NCI-H1048 (cell line): ENCODE measurements around the gene NGEF.
"Not testable (repeated sequence)": the region's sequence is repeated elsewhere in the genome, so short reads cannot be mapped to it uniquely, and the experiment has no call there.

Experiments
- DNase-seq: peaks from one replicate; lab custom pipeline; 2025; lab: John Stamatoyannopoulos, UW

NGEF gene

GRCh38 chr2:232870766-232871371, 142.2 kb downstream of the NGEF start:
- DNase-seq = no peak

GRCh38 chr2:232870018-232870765, 142.9 kb downstream of the NGEF start, which contains the start of gene SNORC:
SNORC (plus strand) TSS chr2:232870264; CDS start chr2:232870342, 78 bp downstream.
- DNase-seq = no peak

- no peak for DNase-seq
These were observed 143.7 kb downstream of the NGEF start for GRCh38 chr2:232869138-232870017.

- no peak for DNase-seq
These were observed 147.0 kb downstream of the NGEF start for GRCh38 chr2:232866104-232866503.

GRCh38 chr2:232865165-232865564, 147.9 kb downstream of the NGEF start:
- no peak for DNase-seq

- DNase-seq = no peak
These were observed 149.1 kb downstream of the NGEF start for GRCh38 chr2:232863996-232864395.

GRCh38 chr2:232861353-232861752, 151.7 kb downstream of the NGEF start:
- no peak for DNase-seq

GRCh38 chr2:232860593-232861241, 152.3 kb downstream of the NGEF start:
- DNase-seq = no peak

- DNase-seq = no peak
These were observed 153.6 kb downstream of the NGEF start for GRCh38 chr2:232859385-232859916.

GRCh38 chr2:232857158-232857563, 155.9 kb downstream of the NGEF start:
- DNase-seq = no peak

- no peak for DNase-seq
These were observed 159.0 kb downstream of the NGEF start for GRCh38 chr2:232854082-232854481.

- DNase-seq = no peak
These were observed 160.4 kb downstream of the NGEF start for GRCh38 chr2:232852676-232853075.

GRCh38 chr2:232852081-232852480, 161.0 kb downstream of the NGEF start:
- DNase-seq = not testable (repeated sequence)

- DNase-seq = no peak
These were observed 163.0 kb downstream of the NGEF start for GRCh38 chr2:232850039-232850438.

GRCh38 chr2:232846055-232846454, 167.0 kb downstream of the NGEF start:
- DNase-seq = no peak

GRCh38 chr2:232843834-232844233, 169.2 kb downstream of the NGEF start:
- no peak for DNase-seq

- DNase-seq = no peak
These were observed 170.4 kb downstream of the NGEF start for GRCh38 chr2:232842689-232843088.

GRCh38 chr2:232839411-232840079, 173.5 kb downstream of the NGEF start:
- no peak for DNase-seq

- DNase-seq = no peak
These were observed 174.6 kb downstream of the NGEF start for GRCh38 chr2:232838406-232838874.

GRCh38 chr2:232836934-232837333, 176.1 kb downstream of the NGEF start:
- DNase-seq = no peak

- no peak for DNase-seq
These were observed 177.3 kb downstream of the NGEF start for GRCh38 chr2:232835687-232836208.
